Activated CD4-positive, alpha-beta T cell treated with anti-CD3 and anti-CD28 coated beads, Interleukin-2, Interleukin-6, amounts not matched to agents 100 ng/mL and 50 ng/mL, durations not matched to agents 16 hours and 8 hours (primary cell): Measurements from ENCODE around the gene MAP2K5.

ENCODE experiments used
- DNase-seq: peaks from one replicate; pipeline ENCODE4 v3.0.0-alpha.2; 2020

Gene MAP2K5

DNA sequence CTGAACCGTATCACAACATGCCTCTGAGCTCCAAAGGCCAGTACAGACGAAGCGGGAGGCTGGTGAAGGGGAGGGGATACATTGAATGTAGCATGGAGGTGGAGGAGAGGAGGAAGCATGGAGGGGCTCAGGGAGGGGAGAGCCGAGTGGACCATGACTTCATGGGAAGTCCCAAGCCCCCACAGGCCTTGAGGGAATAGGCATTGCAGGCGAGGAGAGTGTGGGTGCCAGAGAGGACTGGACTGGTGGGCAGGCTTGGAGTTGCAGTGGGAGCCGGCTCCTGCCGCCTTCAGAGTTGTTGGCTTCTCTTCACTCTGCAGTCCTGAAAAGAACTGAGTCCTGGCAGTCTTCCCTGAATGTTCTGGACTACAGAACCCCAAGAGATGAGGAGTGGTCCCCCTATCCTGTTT lies 300.6 kb downstream of the MAP2K5 start:
- no peak for DNase-seq

DNA sequence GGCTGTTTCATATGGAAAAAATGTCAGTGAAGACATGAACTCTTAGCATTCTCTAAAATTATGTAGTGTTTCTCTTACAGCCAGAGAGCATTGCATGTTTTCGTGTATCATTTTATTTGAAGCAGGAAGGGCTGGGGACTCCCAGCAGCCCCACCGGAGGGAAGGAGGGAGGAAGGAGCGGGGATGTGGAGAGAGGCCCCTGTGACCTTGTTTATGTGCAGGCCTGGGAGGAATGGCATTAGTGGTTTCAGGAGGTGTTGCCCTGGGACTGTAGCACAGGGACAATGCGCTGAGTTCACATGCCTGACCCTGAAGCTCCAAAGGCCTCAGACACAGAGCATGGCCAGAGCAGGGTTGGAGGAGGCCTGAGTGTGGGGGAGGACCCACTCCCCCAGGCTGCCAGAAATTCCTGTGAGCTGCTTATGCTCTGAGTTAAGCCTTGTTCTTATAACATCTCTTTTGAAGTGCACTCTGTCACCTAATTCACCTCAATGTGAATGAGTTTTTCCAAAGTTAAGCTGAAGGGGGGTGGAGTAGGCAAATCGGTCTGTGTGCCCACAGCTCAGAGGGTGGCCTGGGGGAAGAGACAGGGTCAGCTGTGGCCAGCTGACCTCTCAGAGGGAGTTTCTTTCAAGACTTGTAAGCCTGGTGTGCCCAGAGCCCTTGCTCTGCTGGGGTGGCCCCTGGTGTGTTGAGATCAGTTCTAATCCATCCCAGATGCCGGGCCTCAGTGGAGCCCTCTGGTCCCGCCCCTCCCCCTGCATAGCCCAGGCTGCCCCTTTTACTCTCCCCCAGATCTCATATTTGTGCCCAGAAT lies 301.3 kb downstream of the MAP2K5 start:
- no peak for DNase-seq

- no peak for DNase-seq
These were observed 303.5 kb downstream of the MAP2K5 start for GRCh38 chr15:67845974-67846373.

- DNase-seq: no peak
These were observed 307.0 kb downstream of the MAP2K5 start for GRCh38 chr15:67849538-67849937.

DNA sequence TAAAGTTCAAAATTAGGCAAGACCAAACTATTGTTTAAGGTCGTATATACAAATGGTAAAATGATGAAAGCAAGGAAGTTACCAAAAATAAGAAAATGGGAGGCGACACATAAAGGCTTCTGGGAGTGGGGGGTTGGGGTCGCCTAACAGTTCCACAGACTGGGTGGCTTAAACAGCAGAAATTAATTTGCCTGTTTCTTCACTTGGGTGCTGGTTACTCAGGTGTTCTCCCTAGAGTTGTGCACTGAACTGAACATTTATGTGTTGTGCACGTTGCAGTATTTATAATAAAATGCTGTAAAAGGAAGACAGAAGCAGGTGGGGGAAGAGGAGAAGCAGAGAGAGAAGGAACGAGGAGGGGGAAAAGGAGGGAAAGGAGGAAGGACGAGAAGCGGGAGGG lies 307.8 kb downstream of the MAP2K5 start:
- no peak for DNase-seq

GRCh38 chr15:67850994-67851571 lies 308.6 kb downstream of the MAP2K5 start:
- DNase-seq: no peak

DNA sequence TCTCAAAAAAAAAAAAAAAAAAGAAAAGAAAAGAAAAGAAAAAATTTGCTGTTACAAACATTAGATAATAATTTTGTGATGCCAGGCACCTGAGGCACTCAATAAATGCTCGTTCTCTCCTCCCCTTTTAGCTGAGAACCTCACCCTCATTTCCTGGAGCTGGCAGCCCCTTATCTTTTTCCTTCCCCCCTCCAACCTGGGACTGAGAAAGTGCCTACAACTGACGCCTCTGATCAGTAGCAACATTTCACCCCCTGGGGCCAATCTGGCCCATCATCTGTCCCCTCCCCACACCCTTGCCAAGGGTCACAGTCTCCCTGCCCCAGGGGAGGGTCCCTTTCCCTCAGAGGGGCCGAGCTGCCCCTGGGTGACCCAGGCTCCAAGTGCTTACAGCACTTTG lies 309.9 kb downstream of the MAP2K5 start:
- DNase-seq: no peak

DNA sequence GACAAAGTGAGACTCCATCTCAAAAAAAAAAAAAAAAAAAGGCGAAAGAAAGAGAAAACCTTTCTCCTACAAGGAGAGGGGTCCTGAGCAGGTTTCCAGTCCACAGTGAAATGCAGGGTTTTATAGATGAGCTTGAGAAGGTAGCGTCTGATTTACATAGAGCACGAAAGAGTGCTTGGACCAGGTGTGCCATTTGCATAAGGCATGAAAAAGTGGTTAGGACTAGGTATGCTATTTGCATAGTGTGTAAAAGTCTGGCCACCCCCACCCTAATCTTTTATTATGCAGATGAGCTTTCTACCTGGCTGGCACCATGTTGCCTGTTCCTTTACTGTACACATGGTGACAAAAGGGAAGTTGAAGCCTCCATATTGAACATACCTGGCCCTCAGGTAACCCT lies 311.0 kb downstream of the MAP2K5 start:
- no peak for DNase-seq

- no peak for DNase-seq
These were observed 311.9 kb downstream of the MAP2K5 start for GRCh38 chr15:67854358-67854757.

- no peak for DNase-seq
These were observed 313.3 kb downstream of the MAP2K5 start for GRCh38 chr15:67855842-67856241.
